Upper lobe of right lung (tissue), 1 donor: ENCODE data around the gene PCYT1B. TPM values are rescaled to one million over a fixed set of nuclear protein-coding genes. Genes with fewer than 3 reads are reported as not detected.
"Not testable (repeated sequence)": the region's sequence is repeated elsewhere in the genome, so short reads cannot be mapped to it uniquely, and the experiment has no call there.

ENCODE experiments used
- ATAC-seq: fragments of 200-7000 bp; cut with Tn5 transposase; one replicate; pipeline ENCODE4 v1.9.1; 2020; ENCODE audit warnings: mild to moderate bottlenecking, moderate library complexity
- DNase-seq: peaks from one replicate; pipeline ENCODE4 v3.0.0-alpha.2; 2020
- H3K27ac ChIP-seq: fragments of 200-600 bp; one replicate; pipeline ENCODE4 v1.8.0; 2022
- H3K27me3 ChIP-seq: fragments of 200-600 bp; one replicate; pipeline ENCODE4 v1.8.0; 2022; ENCODE audit warnings: mild to moderate bottlenecking
- H3K36me3 ChIP-seq: fragments of 200-600 bp; one replicate; pipeline ENCODE4 v1.8.0; 2022
- H3K4me1 ChIP-seq: fragments of 200-600 bp; one replicate; pipeline ENCODE4 v1.8.0; 2022
- H3K4me3 ChIP-seq: fragments of 200-600 bp; one replicate; pipeline ENCODE4 v1.8.0; 2022; ENCODE audit warnings: mild to moderate bottlenecking
- H3K9me3 ChIP-seq: fragments of 200-600 bp; one replicate; pipeline ENCODE4 v1.8.0; 2022
- CTCF ChIP-seq: fragments of 200-600 bp; IDR thresholded peaks from one replicate; pipeline ENCODE4 v1.8.0; 2022; ENCODE audit warnings: antibody characterized with exemption
- intact Hi-C: fragments of 100-400 bp; cut with DNase I; formaldehyde crosslinking; loops from one replicate; pipeline ENCODE4 v1.11.0; 2022
- total RNA-seq: library from RNA; stranded (reverse); fragmentation: NEBNext Ultra II Directional; extraction: Animal tissue kit (Norgen Biotek cat#: 25700); gene quantifications from one replicate; pipeline ENCODE4 v1.2.1, GENCODE V29; 2021
- donor health status: DM: no; HTN: yes; CAD: no; lungs with severe emphysema.

PCYT1B gene
- total RNA-seq, 1 donor from 2014 or later = 0.14 TPM

GRCh38 chrX:24643116-24643515 lies 4.0 kb downstream of the PCYT1B start:
- no peak overlapping the region for H3K4me3 ChIP-seq
- intact Hi-C loops = no loop called here
- no peaks in the 10 kb centered on the region for H3K36me3 ChIP-seq
- DNase-seq = no peak
- no peak for ATAC-seq
- no peaks in the 10 kb centered on the region for H3K27me3 ChIP-seq
- H3K27ac ChIP-seq = no peak overlapping the region
- no peak for TF ChIP-seq CTCF
- no peaks in the 10 kb centered on the region for H3K9me3 ChIP-seq
- H3K4me1 ChIP-seq = no peaks in the 10 kb centered on the region

DNA sequence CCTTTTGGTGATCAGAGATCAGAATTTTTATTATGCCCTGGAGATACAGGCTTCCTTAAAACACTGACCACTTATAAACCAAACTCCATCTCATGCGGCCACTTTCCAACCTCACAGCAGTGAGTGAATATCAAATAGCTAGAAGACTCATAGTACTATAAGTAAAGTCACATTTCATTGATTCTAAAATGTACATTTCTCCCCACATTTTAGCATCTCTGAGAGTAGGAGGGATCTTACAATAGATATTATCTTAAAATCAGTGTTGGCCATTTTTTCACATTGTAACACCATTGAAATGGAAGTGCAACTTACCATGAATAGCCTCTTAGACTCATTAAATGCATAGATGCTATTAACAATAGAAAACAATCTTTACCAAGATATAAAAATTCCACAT lies 17.4 kb downstream of the PCYT1B start:
- Histone ChIP-seq H3K4me3 (no peak overlapping the region), H3K27ac (no peak overlapping the region), H3K27me3 (no peaks in the 10 kb centered on the region), H3K4me1 (no peaks in the 10 kb centered on the region), H3K36me3 (no peaks in the 10 kb centered on the region), H3K9me3 (no peaks in the 10 kb centered on the region)
- intact Hi-C loops = no loop called here
- TF ChIP-seq CTCF = no peak
- ATAC-seq (no peak), DNase-seq (no peak)

DNA sequence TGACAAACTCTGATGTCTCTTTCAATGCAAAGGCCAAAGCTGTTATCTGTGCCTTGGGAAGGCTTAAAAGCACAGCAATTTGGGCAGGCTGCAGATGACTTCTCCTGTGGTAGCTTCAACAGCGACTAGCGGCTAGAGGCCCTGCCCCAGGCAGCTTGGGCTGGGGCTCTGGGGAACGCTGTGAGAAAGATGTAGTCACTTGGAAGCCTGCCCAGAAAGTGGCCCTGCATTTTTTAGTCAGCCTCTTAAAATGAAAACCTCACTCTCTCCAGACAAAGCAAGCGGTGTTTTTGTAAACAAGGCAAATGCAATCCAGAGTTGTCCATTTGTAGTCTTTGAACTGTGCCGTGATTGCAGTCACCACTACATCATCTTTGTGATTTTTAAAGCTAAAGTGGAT lies 27.5 kb downstream of the PCYT1B start:
- Histone ChIP-seq H3K4me3 (no peak overlapping the region), H3K4me1 (no peaks in the 10 kb centered on the region), H3K9me3 (no peaks in the 10 kb centered on the region), H3K27me3 (no peaks in the 10 kb centered on the region), H3K27ac (no peak overlapping the region), H3K36me3 (no peaks in the 10 kb centered on the region)
- no peak for TF ChIP-seq CTCF
- ATAC-seq = no peak
- DNase-seq = no peak
- intact Hi-C loops = no loop called here

GRCh38 chrX:24610516-24610915 lies 36.6 kb downstream of the PCYT1B start:
- no peaks in the 10 kb centered on the region for H3K9me3 ChIP-seq
- TF ChIP-seq CTCF = no peak
- no peaks in the 10 kb centered on the region for H3K4me1 ChIP-seq
- H3K27ac ChIP-seq = no peak overlapping the region
- H3K27me3 ChIP-seq = no peaks in the 10 kb centered on the region
- intact Hi-C loops = no loop called here
- H3K4me3 ChIP-seq = no peak overlapping the region
- DNase-seq = no peak
- H3K36me3 ChIP-seq = no peaks in the 10 kb centered on the region
- no peak for ATAC-seq

DNA sequence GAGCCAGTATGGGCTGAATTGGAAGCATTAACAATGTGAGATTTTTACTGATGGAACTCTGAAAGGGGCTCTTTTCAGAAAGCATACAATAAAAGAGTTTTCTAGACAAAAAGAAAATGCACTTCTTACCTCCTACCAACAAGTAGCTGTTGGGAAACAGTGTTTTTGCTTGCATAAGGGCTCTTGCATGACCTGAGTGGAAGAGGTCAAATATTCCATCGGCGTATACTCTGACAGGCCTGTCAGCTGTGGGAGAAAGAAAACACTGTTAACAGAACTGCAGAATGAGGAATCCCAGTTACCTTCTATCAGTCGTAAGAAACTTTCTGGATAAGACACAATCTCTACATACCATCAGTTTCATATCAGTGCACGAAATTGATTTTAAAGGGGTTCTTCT lies 39.5 kb downstream of the PCYT1B start:
- Histone ChIP-seq H3K4me3 (no peak overlapping the region), H3K36me3 (no peaks in the 10 kb centered on the region), H3K9me3 (no peaks in the 10 kb centered on the region), H3K27ac (no peak overlapping the region), H3K27me3 (no peaks in the 10 kb centered on the region), H3K4me1 (no peaks in the 10 kb centered on the region)
- intact Hi-C loops = no loop called here
- DNase-seq = no peak
- TF ChIP-seq CTCF = no peak
- ATAC-seq = peak; percentile 41

GRCh38 chrX:24605941-24606340 lies 41.2 kb downstream of the PCYT1B start:
- H3K36me3 ChIP-seq, DNase-seq, H3K4me3 ChIP-seq, intact Hi-C loops, H3K27me3 ChIP-seq, ATAC-seq, H3K9me3 ChIP-seq, H3K27ac ChIP-seq, H3K4me1 ChIP-seq: not testable (repeated sequence)
